ENCODE data around the gene UBE2K.

The UBE2K gene

DNA sequence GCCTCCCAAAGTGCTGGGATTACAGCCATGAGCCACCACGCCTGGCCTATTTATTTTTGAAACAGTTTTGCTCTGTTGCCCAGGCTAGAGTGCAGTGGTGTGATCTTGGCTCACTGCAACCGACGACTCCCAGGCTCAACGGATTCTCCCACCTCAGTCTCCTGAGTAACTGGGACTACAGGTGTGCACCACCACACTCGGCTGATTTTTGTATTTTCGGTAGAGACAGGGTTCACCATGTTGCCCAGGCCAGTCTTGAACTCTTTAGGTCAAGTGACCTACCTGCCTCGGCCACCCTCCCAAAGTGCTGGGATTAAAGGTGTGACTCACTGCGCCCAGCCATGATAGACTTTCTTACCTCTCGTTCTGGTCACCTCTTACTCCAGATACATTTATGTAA is 124.0 kb downstream of the UBE2K start:
- Mint-ChIP-seq H3K4me3 (no peak overlapping the region), H3K4me1 (ENCODE audit: low read depth) (peaks cover 2% of the 10 kb centered on the region), H3K36me3 (ENCODE audit: low read depth) (peaks cover 5% of the 10 kb centered on the region), H3K9me3 (no peaks in the 10 kb centered on the region), H3K27ac (no peak overlapping the region), H3K27me3 (ENCODE audit: low read depth) (no peaks in the 10 kb centered on the region)

DNA sequence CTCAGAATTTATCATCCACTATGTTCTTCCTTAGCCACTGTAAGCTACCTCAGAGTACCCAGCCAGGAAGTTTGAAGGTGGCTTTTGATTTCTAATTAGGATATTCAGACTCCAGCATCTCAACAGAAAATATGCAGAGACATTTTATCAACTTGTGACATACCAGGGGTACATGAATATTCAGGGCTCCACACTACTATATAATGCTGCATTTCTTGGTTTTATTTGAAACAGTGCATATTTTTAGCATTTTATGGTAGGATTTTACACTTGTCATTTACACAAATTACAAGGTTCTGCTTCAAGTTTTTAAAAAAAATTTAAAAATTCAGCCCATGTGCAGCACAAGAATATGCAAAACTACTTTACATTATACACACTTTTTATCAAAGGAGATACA is 124.7 kb downstream of the UBE2K start:
- no peaks in the 10 kb centered on the region for H3K27me3 Mint-ChIP-seq (ENCODE audit: low read depth)

DNA sequence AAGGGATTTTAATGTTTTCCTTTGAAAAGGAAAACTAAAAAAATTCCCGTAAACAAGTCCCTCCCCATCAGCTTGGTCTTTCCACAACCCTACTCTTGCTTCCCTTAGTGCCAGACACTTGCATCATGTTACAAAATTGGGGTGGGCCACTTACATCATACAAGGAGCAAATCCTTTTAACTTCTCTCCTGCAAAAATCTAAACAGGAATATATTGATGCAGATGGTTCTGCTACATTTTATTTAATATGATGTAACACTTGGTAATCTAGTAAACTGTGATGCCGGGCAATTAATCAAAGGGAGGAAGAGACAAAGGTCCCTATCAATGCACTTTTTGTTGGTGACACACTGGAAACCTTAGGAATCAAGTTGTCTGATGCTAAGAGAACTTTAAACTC is 125.3 kb downstream of the UBE2K start:
- peaks cover 10% of the 10 kb centered on the region for H3K36me3 Mint-ChIP-seq (ENCODE audit: low read depth)
- H3K9me3 Mint-ChIP-seq = no peaks in the 10 kb centered on the region

More for the DNA sequence above, 124.7 kb downstream of the UBE2K start:
- Mint-ChIP-seq H3K27ac (no peak overlapping the region), H3K4me1 (ENCODE audit: low read depth) (peaks cover 2% of the 10 kb centered on the region), H3K36me3 (ENCODE audit: low read depth) (peaks cover 7% of the 10 kb centered on the region), H3K9me3 (no peaks in the 10 kb centered on the region), H3K4me3 (no peak overlapping the region)

DNA sequence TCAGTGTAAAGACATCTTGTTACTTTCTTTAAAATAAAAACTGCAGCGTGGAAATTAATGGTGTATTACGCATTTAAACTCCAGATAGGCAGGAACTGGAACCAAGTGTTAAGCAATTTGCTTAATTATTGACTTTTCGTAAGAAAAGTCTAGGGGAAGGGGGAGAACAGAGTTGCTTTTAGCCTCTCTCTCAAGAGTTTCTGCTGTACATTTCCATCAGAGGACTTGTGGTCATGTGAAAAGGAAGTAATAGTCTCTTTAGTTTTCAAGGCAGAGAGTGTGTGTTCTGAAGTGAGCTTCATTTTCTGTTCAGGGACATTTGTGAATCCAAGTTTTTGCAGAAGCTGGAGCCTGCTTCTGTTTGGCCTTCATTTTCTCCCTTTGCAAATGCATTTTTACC is 127.2 kb downstream of the UBE2K start:
- H3K27ac Mint-ChIP-seq = no peak overlapping the region
- H3K9me3 Mint-ChIP-seq = no peaks in the 10 kb centered on the region
- no peak overlapping the region for H3K4me3 Mint-ChIP-seq
- H3K4me1 Mint-ChIP-seq (ENCODE audit: low read depth) = peaks cover 2% of the 10 kb centered on the region
- peaks cover 17% of the 10 kb centered on the region for H3K36me3 Mint-ChIP-seq (ENCODE audit: low read depth)
- no peaks in the 10 kb centered on the region for H3K27me3 Mint-ChIP-seq (ENCODE audit: low read depth)

More for the DNA sequence above, 125.3 kb downstream of the UBE2K start:
- H3K4me1 Mint-ChIP-seq (ENCODE audit: low read depth) = peaks cover 2% of the 10 kb centered on the region
- H3K27me3 Mint-ChIP-seq (ENCODE audit: low read depth) = no peaks in the 10 kb centered on the region
- H3K4me3 Mint-ChIP-seq = no peak overlapping the region
- H3K27ac Mint-ChIP-seq = no peak overlapping the region

DNA sequence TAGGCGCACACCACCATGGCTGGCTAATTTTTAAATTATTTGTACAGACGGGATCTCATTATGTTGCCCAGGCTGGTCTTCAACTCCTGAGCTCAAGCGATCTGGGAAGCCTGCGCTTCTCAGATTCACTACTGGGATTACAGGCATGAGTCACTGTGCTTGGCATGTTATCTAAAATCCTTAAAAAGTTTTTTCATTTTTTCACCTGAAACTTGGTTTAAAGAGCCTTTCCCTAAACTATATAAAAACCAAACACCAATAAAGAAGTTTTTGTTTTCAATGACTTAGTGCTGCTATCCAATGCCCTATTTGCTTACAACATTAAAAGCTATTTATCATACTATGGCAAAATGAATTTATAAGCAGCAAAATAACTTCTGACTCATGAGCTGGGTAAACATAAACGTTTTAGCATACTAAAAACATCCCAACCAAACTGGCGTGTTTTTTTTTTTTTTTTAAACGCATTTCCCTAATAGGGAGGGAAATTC is 127.8 kb downstream of the UBE2K start:
- H3K27ac Mint-ChIP-seq = no peak overlapping the region
- no peak overlapping the region for H3K4me3 Mint-ChIP-seq
- peaks cover 2% of the 10 kb centered on the region for H3K4me1 Mint-ChIP-seq (ENCODE audit: low read depth)
- peaks cover 20% of the 10 kb centered on the region for H3K36me3 Mint-ChIP-seq (ENCODE audit: low read depth)
- H3K9me3 Mint-ChIP-seq = no peaks in the 10 kb centered on the region
- H3K27me3 Mint-ChIP-seq (ENCODE audit: low read depth) = no peaks in the 10 kb centered on the region

All from T-helper 1 cell treated with Interleukin-12 subunit alpha and Interleukin-12 subunit beta and Interleukin-4 antibody, amounts not matched to agents 30 μg/mL and 1 μg/mL, for 36 hours (primary cell).